ENCODE data around the gene CAMSAP1. TPM values are rescaled to one million over a fixed set of nuclear protein-coding genes. Genes with fewer than 3 reads are reported as not detected.

The CAMSAP1 gene
- total and polyA plus RNA-seq, 10 of the 15 experiments (the other 5 are each of a cell fraction or from before 2014, with no cell fraction given): 1.4 to 24.7 (median 8.0) TPM

DNA sequence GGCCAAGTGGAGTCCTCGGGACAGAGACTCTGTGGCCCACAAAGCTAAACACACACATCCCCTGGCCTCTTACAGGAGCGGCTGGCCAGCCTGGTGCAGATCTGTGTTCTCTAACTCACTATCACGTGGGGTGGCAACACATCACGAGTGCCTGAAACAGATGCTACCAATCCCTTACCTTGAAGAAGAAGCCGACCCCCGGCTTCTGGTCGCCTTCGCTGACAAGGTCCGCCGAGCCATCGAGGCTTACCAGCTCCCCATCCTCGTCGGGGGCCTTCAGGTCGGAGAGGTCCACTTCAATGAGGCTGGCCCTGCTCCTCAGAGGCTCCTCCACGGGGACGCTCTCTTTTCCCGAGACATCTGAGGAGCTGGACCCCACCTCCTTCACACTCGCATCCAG lies 86.7 kb downstream of the CAMSAP1 start:
- Histone ChIP-seq H3K4me3 (no peak overlapping the region), H3K27me3 (replicated peaks in 1 of 2; ENCODE audit: control insufficient read depth in 2 of 2, insufficient read depth in 2 of 2, low read length in 1 of 2) (no peaks in the 10 kb centered on the region), H3K79me2 (ENCODE audit: control insufficient read depth, insufficient read depth, low read length) (no peaks in the 10 kb centered on the region), H3K4me1 (ENCODE audit: control insufficient read depth, insufficient read depth, low read length) (no peaks in the 10 kb centered on the region), H3K4me2 (ENCODE audit: control insufficient read depth, insufficient read depth) (no peak overlapping the region), H3K9me3 (replicated peaks; ENCODE audit: control insufficient read depth, insufficient read depth, low read length) (no peaks in the 10 kb centered on the region), H3K36me3 (ENCODE audit: control insufficient read depth in 2 of 2, insufficient read depth in 2 of 2, low read length in 1 of 2) (peaks cover 23 to 42% of the 10 kb centered on the region in 2 experiments), H4K20me1 (ENCODE audit: control insufficient read depth, insufficient read depth) (no peaks in the 10 kb centered on the region), H3K27ac (ENCODE audit: control insufficient read depth, insufficient read depth) (no peak overlapping the region), H3K9ac (ENCODE audit: control insufficient read depth, insufficient read depth, low read length) (no peak overlapping the region), H2AFZ (ENCODE audit: control insufficient read depth, low read depth, low read length) (no peak overlapping the region)
- BruUV-seq (replicated peaks): no TSS peak
- in situ Hi-C loops (cut with MboI): no loop called here
- TF ChIP-seq YBX1 (IDR thresholded peaks at IDR 0.05) (no peak), JUND (IDR thresholded peaks at IDR 0.05; ENCODE audit: low read depth, low read length) (no peak), PAX8 (IDR thresholded peaks at IDR 0.05) (no peak)
- TF ChIP-seq, protein P1, sequence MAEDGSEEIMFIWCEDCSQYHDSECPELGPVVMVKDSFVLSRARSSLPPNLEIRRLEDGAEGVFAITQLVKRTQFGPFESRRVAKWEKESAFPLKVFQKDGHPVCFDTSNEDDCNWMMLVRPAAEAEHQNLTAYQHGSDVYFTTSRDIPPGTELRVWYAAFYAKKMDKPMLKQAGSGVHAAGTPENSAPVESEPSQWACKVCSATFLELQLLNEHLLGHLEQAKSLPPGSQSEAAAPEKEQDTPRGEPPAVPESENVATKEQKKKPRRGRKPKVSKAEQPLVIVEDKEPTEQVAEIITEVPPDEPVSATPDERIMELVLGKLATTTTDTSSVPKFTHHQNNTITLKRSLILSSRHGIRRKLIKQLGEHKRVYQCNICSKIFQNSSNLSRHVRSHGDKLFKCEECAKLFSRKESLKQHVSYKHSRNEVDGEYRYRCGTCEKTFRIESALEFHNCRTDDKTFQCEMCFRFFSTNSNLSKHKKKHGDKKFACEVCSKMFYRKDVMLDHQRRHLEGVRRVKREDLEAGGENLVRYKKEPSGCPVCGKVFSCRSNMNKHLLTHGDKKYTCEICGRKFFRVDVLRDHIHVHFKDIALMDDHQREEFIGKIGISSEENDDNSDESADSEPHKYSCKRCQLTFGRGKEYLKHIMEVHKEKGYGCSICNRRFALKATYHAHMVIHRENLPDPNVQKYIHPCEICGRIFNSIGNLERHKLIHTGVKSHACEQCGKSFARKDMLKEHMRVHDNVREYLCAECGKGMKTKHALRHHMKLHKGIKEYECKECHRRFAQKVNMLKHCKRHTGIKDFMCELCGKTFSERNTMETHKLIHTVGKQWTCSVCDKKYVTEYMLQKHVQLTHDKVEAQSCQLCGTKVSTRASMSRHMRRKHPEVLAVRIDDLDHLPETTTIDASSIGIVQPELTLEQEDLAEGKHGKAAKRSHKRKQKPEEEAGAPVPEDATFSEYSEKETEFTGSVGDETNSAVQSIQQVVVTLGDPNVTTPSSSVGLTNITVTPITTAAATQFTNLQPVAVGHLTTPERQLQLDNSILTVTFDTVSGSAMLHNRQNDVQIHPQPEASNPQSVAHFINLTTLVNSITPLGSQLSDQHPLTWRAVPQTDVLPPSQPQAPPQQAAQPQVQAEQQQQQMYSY (CRISPR knock-in tag; IDR thresholded peaks at IDR 0.05): no peak
- TF ChIP-seq, protein P2, sequence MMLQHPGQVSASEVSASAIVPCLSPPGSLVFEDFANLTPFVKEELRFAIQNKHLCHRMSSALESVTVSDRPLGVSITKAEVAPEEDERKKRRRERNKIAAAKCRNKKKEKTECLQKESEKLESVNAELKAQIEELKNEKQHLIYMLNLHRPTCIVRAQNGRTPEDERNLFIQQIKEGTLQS (IDR thresholded peaks at IDR 0.05; ENCODE audit: borderline replicate concordance, extremely low read depth, low read depth, low read length): no peak
- TF ChIP-seq, protein P3, sequence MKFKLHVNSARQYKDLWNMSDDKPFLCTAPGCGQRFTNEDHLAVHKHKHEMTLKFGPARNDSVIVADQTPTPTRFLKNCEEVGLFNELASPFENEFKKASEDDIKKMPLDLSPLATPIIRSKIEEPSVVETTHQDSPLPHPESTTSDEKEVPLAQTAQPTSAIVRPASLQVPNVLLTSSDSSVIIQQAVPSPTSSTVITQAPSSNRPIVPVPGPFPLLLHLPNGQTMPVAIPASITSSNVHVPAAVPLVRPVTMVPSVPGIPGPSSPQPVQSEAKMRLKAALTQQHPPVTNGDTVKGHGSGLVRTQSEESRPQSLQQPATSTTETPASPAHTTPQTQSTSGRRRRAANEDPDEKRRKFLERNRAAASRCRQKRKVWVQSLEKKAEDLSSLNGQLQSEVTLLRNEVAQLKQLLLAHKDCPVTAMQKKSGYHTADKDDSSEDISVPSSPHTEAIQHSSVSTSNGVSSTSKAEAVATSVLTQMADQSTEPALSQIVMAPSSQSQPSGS (IDR thresholded peaks at IDR 0.05; ENCODE audit: low read length): no peak
- ChIA-PET RAD21 (ENCODE audit: unreplicated experiment) (no interaction called here), POLR2A (interaction anchor here (0.7 kb wide), 1 partner anchor 164 kb away, joined by 3 read pairs; no protein-coding TSS in a partner anchor), CTCF (no interaction called here), SMC1A (ENCODE audit: uncharacterized antibody, unreplicated experiment) (no interaction called here)
- no peak for DNase-seq (ENCODE audit: low read depth, low spot score)
- no peak for ATAC-seq
- intact Hi-C loops (cut with micrococcal nuclease; ENCODE audit: unreplicated experiment): no loop called here
- 98% methylated on average over 17 of the region's 18 CpGs for WGBS (ENCODE audit: insufficient coverage, insufficient replicate concordance, low lambda C conversion rate, missing lambda C conversion rate)
- no peak for FAIRE-seq
